ENCODE measurements around the gene ICOS.
A peak's percentile ranks its signal among the peaks of the same experiment; 100 is the strongest.

GRCh38 chr2:203909261-203909967, 27.1 kb upstream of the ICOS start:
- TF ChIP-seq, protein P1, sequence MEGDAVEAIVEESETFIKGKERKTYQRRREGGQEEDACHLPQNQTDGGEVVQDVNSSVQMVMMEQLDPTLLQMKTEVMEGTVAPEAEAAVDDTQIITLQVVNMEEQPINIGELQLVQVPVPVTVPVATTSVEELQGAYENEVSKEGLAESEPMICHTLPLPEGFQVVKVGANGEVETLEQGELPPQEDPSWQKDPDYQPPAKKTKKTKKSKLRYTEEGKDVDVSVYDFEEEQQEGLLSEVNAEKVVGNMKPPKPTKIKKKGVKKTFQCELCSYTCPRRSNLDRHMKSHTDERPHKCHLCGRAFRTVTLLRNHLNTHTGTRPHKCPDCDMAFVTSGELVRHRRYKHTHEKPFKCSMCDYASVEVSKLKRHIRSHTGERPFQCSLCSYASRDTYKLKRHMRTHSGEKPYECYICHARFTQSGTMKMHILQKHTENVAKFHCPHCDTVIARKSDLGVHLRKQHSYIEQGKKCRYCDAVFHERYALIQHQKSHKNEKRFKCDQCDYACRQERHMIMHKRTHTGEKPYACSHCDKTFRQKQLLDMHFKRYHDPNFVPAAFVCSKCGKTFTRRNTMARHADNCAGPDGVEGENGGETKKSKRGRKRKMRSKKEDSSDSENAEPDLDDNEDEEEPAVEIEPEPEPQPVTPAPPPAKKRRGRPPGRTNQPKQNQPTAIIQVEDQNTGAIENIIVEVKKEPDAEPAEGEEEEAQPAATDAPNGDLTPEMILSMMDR (conservative IDR thresholded peaks at IDR 0.05 in 1 of 2, IDR thresholded peaks at IDR 0.05 in 1 of 2; ENCODE audit: low read depth in 1 of 2, low read length in 2 of 2), result peak; percentile 79 to 84
- TF ChIP-seq EZH2 (IDR thresholded peaks at IDR 0.05; ENCODE audit: low read length, missing control alignments), result no peak

Data from fibroblast of lung (primary cell).